ENCODE results near the gene MT2A.

GRCh38 chr16:56559109-56559508 is 49.3 kb upstream of the MT2A start:
- no peak for TF ChIP-seq CTCF (IDR thresholded peaks at IDR 0.05 in 4 of 5, conservative IDR thresholded peaks at IDR 0.05 in 1 of 5)
- TF ChIP-seq POLR2A (IDR thresholded peaks at IDR 0.05): no peak

Data from gastrocnemius medialis (tissue), 4 donors.